Measurements from ENCODE around the gene CIRBP.
A peak's percentile ranks its signal among the peaks of the same experiment; 100 is the strongest.
"Not testable (repeated sequence)": the region's sequence is repeated elsewhere in the genome, so short reads cannot be mapped to it uniquely, and the experiment has no call there.

The CIRBP gene

GRCh38 chr19:1311543-1312091 is 42.5 kb downstream of the CIRBP start:
- no peaks in the 10 kb centered on the region for H3K36me3 ChIP-seq (ENCODE audit: insufficient read depth, low read length)
- no peak overlapping the region for H3K9ac ChIP-seq (ENCODE audit: low read depth, low read length)
- no peaks in the 10 kb centered on the region; the same call in 1 of the 2 replicates for H3K4me1 ChIP-seq (ENCODE audit: insufficient read depth, low read length)
- no peaks in the 10 kb centered on the region for H3K9me3 ChIP-seq (ENCODE audit: control insufficient read depth, insufficient read depth, low read length)

- H3K4me1 ChIP-seq (ENCODE audit: insufficient read depth, low read length) = no peaks in the 10 kb centered on the region; the same call in 1 of the 2 replicates
- no peak overlapping the region for H3K9ac ChIP-seq (ENCODE audit: low read depth, low read length)
These were observed 43.9 kb downstream of the CIRBP start for GRCh38 chr19:1312767-1313694.

GRCh38 chr19:1313695-1314613 is 44.8 kb downstream of the CIRBP start:
- Histone ChIP-seq H3K9ac (ENCODE audit: low read depth, low read length) (no peak overlapping the region), H3K36me3 (ENCODE audit: insufficient read depth, low read length) (no peaks in the 10 kb centered on the region), H3K9me3 (ENCODE audit: control insufficient read depth, insufficient read depth, low read length) (no peaks in the 10 kb centered on the region), H3K4me1 (ENCODE audit: insufficient read depth, low read length) (no peaks in the 10 kb centered on the region; the same call in 1 of the 2 replicates)

More at GRCh38 chr19:1312767-1313694, 43.9 kb downstream of the CIRBP start:
- H3K9me3 ChIP-seq (ENCODE audit: control insufficient read depth, insufficient read depth, low read length) = no peaks in the 10 kb centered on the region
- H3K36me3 ChIP-seq (ENCODE audit: insufficient read depth, low read length) = no peaks in the 10 kb centered on the region

GRCh38 chr19:1315470-1316166 is 46.5 kb downstream of the CIRBP start:
- no peaks in the 10 kb centered on the region for H3K9me3 ChIP-seq (ENCODE audit: control insufficient read depth, insufficient read depth, low read length)
- peak overlapping the region; percentile 46; the same call in 1 of the 2 replicates for H3K9ac ChIP-seq (ENCODE audit: low read depth, low read length)
- H3K4me1 ChIP-seq (ENCODE audit: insufficient read depth, low read length) = no peaks in the 10 kb centered on the region; the same call in 1 of the 2 replicates
- H3K36me3 ChIP-seq (ENCODE audit: insufficient read depth, low read length) = no peaks in the 10 kb centered on the region

GRCh38 chr19:1316466-1316865 is 47.3 kb downstream of the CIRBP start:
- Histone ChIP-seq H3K9me3 (ENCODE audit: control insufficient read depth, insufficient read depth, low read length) (no peaks in the 10 kb centered on the region), H3K36me3 (ENCODE audit: insufficient read depth, low read length) (no peaks in the 10 kb centered on the region), H3K4me1 (ENCODE audit: insufficient read depth, low read length) (no peaks in the 10 kb centered on the region; the same call in 1 of the 2 replicates), H3K9ac (ENCODE audit: low read depth, low read length) (no peak overlapping the region)

- Histone ChIP-seq H3K9ac (ENCODE audit: low read depth, low read length) (no peak overlapping the region), H3K9me3 (ENCODE audit: control insufficient read depth, insufficient read depth, low read length) (no peaks in the 10 kb centered on the region), H3K36me3 (ENCODE audit: insufficient read depth, low read length) (no peaks in the 10 kb centered on the region), H3K4me1 (ENCODE audit: insufficient read depth, low read length) (no peaks in the 10 kb centered on the region; the same call in 1 of the 2 replicates)
These were observed 48.3 kb downstream of the CIRBP start for GRCh38 chr19:1317274-1318003.

GRCh38 chr19:1318678-1319471 is 49.7 kb downstream of the CIRBP start:
- Histone ChIP-seq H3K36me3 (ENCODE audit: insufficient read depth, low read length) (no peaks in the 10 kb centered on the region), H3K9ac (ENCODE audit: low read depth, low read length) (no peak overlapping the region), H3K4me1 (ENCODE audit: insufficient read depth, low read length) (no peaks in the 10 kb centered on the region), H3K9me3 (ENCODE audit: control insufficient read depth, insufficient read depth, low read length) (no peaks in the 10 kb centered on the region)

- not testable (repeated sequence) for H3K36me3 ChIP-seq (ENCODE audit: insufficient read depth, low read length); H3K9me3 ChIP-seq (ENCODE audit: control insufficient read depth, insufficient read depth, low read length); H3K4me1 ChIP-seq (ENCODE audit: insufficient read depth, low read length); H3K9ac ChIP-seq (ENCODE audit: low read depth, low read length)
These were observed 51.1 kb downstream of the CIRBP start for GRCh38 chr19:1320282-1320650.

- no peaks in the 10 kb centered on the region for H3K4me1 ChIP-seq (ENCODE audit: insufficient read depth, low read length)
- no peaks in the 10 kb centered on the region for H3K9me3 ChIP-seq (ENCODE audit: control insufficient read depth, insufficient read depth, low read length)
- H3K36me3 ChIP-seq (ENCODE audit: insufficient read depth, low read length) = no peaks in the 10 kb centered on the region
- no peak overlapping the region for H3K9ac ChIP-seq (ENCODE audit: low read depth, low read length)
These were observed 52.4 kb downstream of the CIRBP start for GRCh38 chr19:1321539-1321938.

GRCh38 chr19:1322198-1322981 is 53.3 kb downstream of the CIRBP start:
- H3K9ac ChIP-seq (ENCODE audit: low read depth, low read length) = no peak overlapping the region
- no peaks in the 10 kb centered on the region for H3K36me3 ChIP-seq (ENCODE audit: insufficient read depth, low read length)
- no peaks in the 10 kb centered on the region for H3K9me3 ChIP-seq (ENCODE audit: control insufficient read depth, insufficient read depth, low read length)
- no peaks in the 10 kb centered on the region for H3K4me1 ChIP-seq (ENCODE audit: insufficient read depth, low read length)

GRCh38 chr19:1324249-1324805 is 55.2 kb downstream of the CIRBP start:
- no peaks in the 10 kb centered on the region for H3K36me3 ChIP-seq (ENCODE audit: insufficient read depth, low read length)
- H3K4me1 ChIP-seq (ENCODE audit: insufficient read depth, low read length) = no peaks in the 10 kb centered on the region
- H3K9ac ChIP-seq (ENCODE audit: low read depth, low read length) = peak overlapping the region; percentile 62; the same call in 1 of the 2 replicates
- H3K9me3 ChIP-seq (ENCODE audit: control insufficient read depth, insufficient read depth, low read length) = no peaks in the 10 kb centered on the region

Data from ES-I3 (cell line).